Measurements from ENCODE around the gene KRTAP5-5.

DNA sequence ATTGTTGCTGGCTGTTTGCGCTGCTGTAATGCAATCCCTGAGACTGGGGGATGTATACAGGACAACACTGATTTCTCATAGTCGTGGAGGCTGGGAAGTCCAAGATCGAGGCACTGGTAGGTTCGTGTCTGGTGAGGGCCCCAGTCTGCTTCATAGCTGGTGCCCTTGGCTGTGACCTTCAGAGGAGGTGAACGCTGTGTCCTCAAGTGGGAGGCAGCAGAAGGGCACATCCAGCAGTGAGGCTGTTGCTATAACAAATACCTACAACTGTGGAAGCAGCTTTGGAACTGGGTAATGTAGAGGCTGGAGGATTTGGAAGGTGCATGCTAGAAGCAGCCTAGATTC, 21.3 kb downstream of the KRTAP5-5 start:
- TF ChIP-seq, protein P1, sequence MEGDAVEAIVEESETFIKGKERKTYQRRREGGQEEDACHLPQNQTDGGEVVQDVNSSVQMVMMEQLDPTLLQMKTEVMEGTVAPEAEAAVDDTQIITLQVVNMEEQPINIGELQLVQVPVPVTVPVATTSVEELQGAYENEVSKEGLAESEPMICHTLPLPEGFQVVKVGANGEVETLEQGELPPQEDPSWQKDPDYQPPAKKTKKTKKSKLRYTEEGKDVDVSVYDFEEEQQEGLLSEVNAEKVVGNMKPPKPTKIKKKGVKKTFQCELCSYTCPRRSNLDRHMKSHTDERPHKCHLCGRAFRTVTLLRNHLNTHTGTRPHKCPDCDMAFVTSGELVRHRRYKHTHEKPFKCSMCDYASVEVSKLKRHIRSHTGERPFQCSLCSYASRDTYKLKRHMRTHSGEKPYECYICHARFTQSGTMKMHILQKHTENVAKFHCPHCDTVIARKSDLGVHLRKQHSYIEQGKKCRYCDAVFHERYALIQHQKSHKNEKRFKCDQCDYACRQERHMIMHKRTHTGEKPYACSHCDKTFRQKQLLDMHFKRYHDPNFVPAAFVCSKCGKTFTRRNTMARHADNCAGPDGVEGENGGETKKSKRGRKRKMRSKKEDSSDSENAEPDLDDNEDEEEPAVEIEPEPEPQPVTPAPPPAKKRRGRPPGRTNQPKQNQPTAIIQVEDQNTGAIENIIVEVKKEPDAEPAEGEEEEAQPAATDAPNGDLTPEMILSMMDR (IDR thresholded peaks at IDR 0.05) = no peak
- TF ChIP-seq POLR2AphosphoS5 (IDR thresholded peaks at IDR 0.05) = no peak

Measured in esophagus muscularis mucosa (tissue), 3 donors.